HepG2 (cell line): Measurements from ENCODE around the gene HIC1. TPM values are rescaled to one million over a fixed set of nuclear protein-coding genes. Genes with fewer than 3 reads are reported as not detected.

Source experiments
- ATAC-seq: fragments of 200-7000 bp; cut with Tn5 transposase; 3 replicates; pipeline ENCODE4 v1.9.1; 2020; ENCODE audit warnings: mild to moderate bottlenecking, moderate library complexity
- BruUV-seq: library from RNA; stranded (reverse); fragments of 400-500 nt; replicated peaks from 2 replicates; lab custom pipeline; 2021; lab: Mats Ljungman, UMichigan
- CTCF ChIA-PET: fragments of 300-600 bp; formaldehyde crosslinking; extraction: SDS; loops from one replicate; lab custom pipeline; 2021; ENCODE audit warnings: low total read pairs, inconsistent platforms, low intra/inter-chr PET ratio; lab: Yijun Ruan, JAX
- POLR2A ChIA-PET: fragments of 350-600 bp; sonication (Branson Sonifier 250); formaldehyde crosslinking; loops from one replicate; lab custom pipeline; 2020; ENCODE audit warnings: antibody characterized with exemption, inconsistent platforms; lab: Yijun Ruan, JAX
- DNase-seq: peaks from one replicate; pipeline ENCODE4 v3.0.0-alpha.2; 2015; ENCODE audit warnings: low spot score
- FAIRE-seq: peaks from 3 replicates; lab custom pipeline; 2011; peaks lifted over from hg19 to GRCh38; lab: Jason Lieb, UNC
- H2AFZ ChIP-seq: one replicate; pipeline ENCODE4 v1.6.1; 2011; ENCODE audit warnings: low read length, inconsistent platforms
- H3K27ac ChIP-seq: fragments of 300-600 bp; 3 replicates; pipeline ENCODE4 v1.8.0; 2011; ENCODE audit warnings: mixed run types, mild to moderate bottlenecking, mixed read lengths, low read length, inconsistent platforms; ENCODE audit not compliant: insufficient read depth; ENCODE audit errors: extremely low read length
- H3K27me3 ChIP-seq, 2 experiments: fragments of 200-600 bp in 1 of 2; 2 replicates in 1 of 2; 3 replicates in 1 of 2; pipeline versions ENCODE4 v1.6.0 to v1.8.0; 2011; ENCODE audit warnings: low read length in 2 of 2, mild to moderate bottlenecking in 2 of 2, moderate library complexity in 2 of 2, inconsistent platforms in 1 of 2; ENCODE audit not compliant: insufficient read depth in 2 of 2, control insufficient read depth in 1 of 2
- H3K36me3 ChIP-seq, 2 experiments: fragments of 200-600 bp in 1 of 2; replicated peaks in 1 of 2; 2 replicates in 1 of 2; 3 replicates in 1 of 2; pipeline versions ENCODE4 v1.5.1 to v1.8.0; 2011; ENCODE audit warnings: low read length in 2 of 2, inconsistent platforms in 1 of 2; ENCODE audit not compliant: insufficient read depth in 2 of 2, control insufficient read depth in 1 of 2
- H3K4me1 ChIP-seq: 2 replicates; pipeline ENCODE4 v1.5.1; 2012; ENCODE audit warnings: low read length, inconsistent platforms; ENCODE audit not compliant: insufficient read depth
- H3K4me2 ChIP-seq: 2 replicates; pipeline ENCODE4 v1.6.0; 2011; ENCODE audit warnings: low read depth, low read length, inconsistent platforms
- H3K4me3 ChIP-seq, 3 experiments: fragments of 200-600 bp in 1 of 3; sonication (generic), shearing (Covaris generic) in 1 of 3; replicated peaks in 1 of 3; 2 replicates each; pipeline ENCODE4 v1.5.1; 2011 to 2016; ENCODE audit warnings: low read length in 3 of 3, inconsistent platforms in 2 of 3, low read depth in 2 of 3, mild to moderate bottlenecking in 2 of 3, control low read depth in 1 of 3, mixed read lengths in 1 of 3; ENCODE audit not compliant: insufficient read depth in 1 of 3
- H3K79me2 ChIP-seq: one replicate; pipeline ENCODE4 v1.6.1; 2011; ENCODE audit warnings: low read length, inconsistent platforms; ENCODE audit not compliant: insufficient read depth
- H3K9ac ChIP-seq: 2 replicates; pipeline ENCODE4 v1.6.0; 2011; ENCODE audit warnings: mild to moderate bottlenecking, low read depth, low read length, inconsistent platforms; ENCODE audit not compliant: insufficient read depth
- H3K9me3 ChIP-seq: 2 replicates; pipeline ENCODE4 v1.5.1; 2012; ENCODE audit warnings: mild to moderate bottlenecking, low read length
- H4K20me1 ChIP-seq: 2 replicates; pipeline ENCODE4 v1.6.0; 2011; ENCODE audit warnings: inconsistent platforms, mild to moderate bottlenecking, low read length, moderate library complexity; ENCODE audit not compliant: insufficient read depth
- BRF2 ChIP-seq: sonication (generic); formaldehyde crosslinking; IDR thresholded peaks from 2 replicates; pipeline ENCODE4 v1.8.1; 2022; ENCODE audit warnings: mild to moderate bottlenecking, missing genetic modification reagents
- CC2D1A ChIP-seq: sonication (generic); formaldehyde crosslinking; IDR thresholded peaks from 2 replicates; pipeline ENCODE4 v1.8.1; 2023; ENCODE audit warnings: mild to moderate bottlenecking, missing genetic modification reagents
- CCDC6 ChIP-seq: sonication (generic); formaldehyde crosslinking; IDR thresholded peaks from 2 replicates; pipeline ENCODE4 v1.8.1; 2022; ENCODE audit warnings: mild to moderate bottlenecking, missing genetic modification reagents, moderate library complexity
- CEBPB ChIP-seq: IDR thresholded peaks from 2 replicates; pipeline ENCODE4 v1.6.1; 2011; ENCODE audit warnings: low read depth, low read length, improper control_type of control experiment, borderline replicate concordance
- FOXP4 ChIP-seq: sonication (generic); formaldehyde crosslinking; IDR thresholded peaks from 2 replicates; pipeline ENCODE4 v1.4.0; 2020; ENCODE audit warnings: missing genetic modification reagents
- MTA1 ChIP-seq: sonication (generic); formaldehyde crosslinking; IDR thresholded peaks from 2 replicates; pipeline ENCODE4 v1.4.0; 2020; ENCODE audit warnings: missing genetic modification reagents, mild to moderate bottlenecking, borderline replicate concordance
- NR2C2 ChIP-seq: sonication (generic); formaldehyde crosslinking; IDR thresholded peaks from 2 replicates; pipeline ENCODE4 v1.4.0; 2020; ENCODE audit warnings: missing genetic modification reagents, mild to moderate bottlenecking, moderate library complexity, borderline replicate concordance
- RFX3 ChIP-seq: IDR thresholded peaks from 2 replicates; pipeline ENCODE4 v1.6.1; 2016; ENCODE audit warnings: missing biosample characterization, missing genetic modification reagents
- SALL1 ChIP-seq: sonication (generic); formaldehyde crosslinking; IDR thresholded peaks from 2 replicates; pipeline ENCODE4 v1.8.0; 2022; ENCODE audit warnings: mild to moderate bottlenecking, missing genetic modification reagents
- SMC3 ChIP-seq: IDR thresholded peaks from 2 replicates; pipeline ENCODE4 v1.6.1; 2011; ENCODE audit warnings: low read length, improper control_type of control experiment
- ZFP91 ChIP-seq: sonication (generic); formaldehyde crosslinking; IDR thresholded peaks from 2 replicates; pipeline ENCODE4 v1.9.0; 2022; ENCODE audit warnings: missing genetic modification reagents, mild to moderate bottlenecking, borderline replicate concordance
- ZNF234 ChIP-seq: sonication (generic); formaldehyde crosslinking; conservative IDR thresholded peaks from 2 replicates; pipeline ENCODE4 v1.5.1; 2020; ENCODE audit warnings: mild to moderate bottlenecking, missing genetic modification reagents
- WGBS: methylation state at CpG from one replicate; pipeline ENCODE4 v1.1.6; 2017; ENCODE audit warnings: low lambda C conversion rate; 5-methylcytosine and 5-hydroxymethylcytosine counted together
- in situ Hi-C: cut with HindIII; loops from 2 replicates; pipeline ENCODE4 v1.10.0; 2017; ENCODE audit warnings: low pct_unique_long_range_greater_than_20kb; ENCODE audit not compliant: extremely low pct_ligation_motif_present
- intact Hi-C: fragments of 100-400 bp; cut with micrococcal nuclease; formaldehyde crosslinking; loops from one replicate; pipeline ENCODE4 v1.10.0; 2022; ENCODE audit not compliant: unreplicated experiment
- polyA plus RNA-seq, 8 experiments: library from polyadenylated mRNA; depleted of rRNA in 3 of 8; stranded (reverse) in 7 of 8; unstranded in 1 of 8; fragments of >200 nt; fragmentation: Illumina TruSeq in 4 of 8; extraction: Trizol in 4 of 8; gene quantifications; 2 replicates each; pipeline versions ENCODE4 v1.2.1 to v1.2.3, GENCODE V29; 2011 to 2016; ENCODE audit warnings: low read depth in 4 of 8, missing spikeins in 1 of 8, mixed read lengths in 1 of 8; ENCODE audit not compliant: insufficient read depth in 1 of 8
- total RNA-seq, 5 experiments: library from RNA; depleted of rRNA; stranded (reverse); fragments of >200 nt; fragmentation: Illumina TruSeq; extraction: Trizol; gene quantifications; 2 replicates each; pipeline ENCODE4 v1.2.3, GENCODE V29; 2016; ENCODE audit warnings: low read depth in 1 of 5
- TF ChIP-seq, protein P1 (sequence below): sonication (generic); formaldehyde crosslinking; IDR thresholded peaks from 2 replicates; pipeline ENCODE4 v1.4.0; 2020; ENCODE audit warnings: missing genetic modification reagents

HIC1 gene
- total and polyA plus RNA-seq, 2 of the 13 experiments (the other 11 are each of a cell fraction or from before 2014, with no cell fraction given), result 0.04 to 0.31 TPM

DNA sequence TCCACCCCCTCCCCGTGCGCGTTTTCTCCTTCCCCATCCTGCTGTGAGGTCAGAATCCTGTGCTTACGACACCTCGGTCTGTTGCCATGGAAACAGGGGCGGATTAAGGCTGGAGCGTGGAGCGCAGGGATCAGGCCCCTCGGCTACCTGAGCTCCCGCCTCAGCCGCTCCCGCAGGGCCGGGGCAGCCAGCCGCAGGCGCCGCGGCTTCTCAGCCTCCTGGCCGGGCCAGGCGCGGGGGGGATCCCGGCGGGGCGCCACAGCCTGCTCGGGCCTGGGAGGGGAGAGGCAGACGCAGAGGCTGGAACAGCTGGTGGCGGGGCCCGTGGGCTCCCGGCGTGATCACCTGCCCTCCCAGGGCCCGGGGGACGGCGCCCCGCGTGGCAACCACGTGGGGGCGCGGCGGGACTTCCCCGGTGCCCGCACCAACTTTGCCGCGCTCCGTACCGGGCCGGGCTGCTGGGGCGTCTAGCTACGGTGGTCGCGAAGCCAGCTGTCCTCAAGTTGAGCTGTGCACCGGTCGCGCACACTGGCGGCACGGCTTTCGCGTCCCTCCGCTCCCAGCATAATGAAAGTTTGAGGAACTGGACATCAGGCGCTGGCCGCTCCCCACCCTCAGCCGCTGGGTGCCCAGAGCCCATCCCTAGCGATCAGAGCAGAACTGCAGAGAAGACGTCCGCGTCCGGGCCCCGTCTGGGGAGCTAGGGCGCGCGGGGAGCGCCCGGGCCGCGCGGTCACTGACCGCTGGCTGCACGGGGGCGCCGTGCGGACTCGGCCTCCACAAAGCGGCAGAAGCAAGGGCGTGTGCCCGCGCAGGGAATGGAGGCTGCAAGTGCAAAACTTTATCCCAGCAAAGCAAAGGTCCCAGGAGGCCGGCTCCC, 31.0 kb upstream of the HIC1 start:
- no peak overlapping the region for H2AFZ ChIP-seq
- intact Hi-C loops (loop anchor here (10.0 kb wide), 2 partner anchors 49 to 139 kb away; no protein-coding TSS in a partner anchor), in situ Hi-C loops (no loop called here)
- peak overlapping the region; percentile 10 to 67 (median 27); a peak in 5 of 6 replicates for H3K4me3 ChIP-seq
- peaks cover 24% of the 10 kb centered on the region for H3K4me1 ChIP-seq
- H3K4me2 ChIP-seq, result peak overlapping the region; percentile 77
- peaks cover 9 to 70% of the 10 kb centered on the region in 2 experiments for H3K27me3 ChIP-seq
- DNase-seq (no peak), FAIRE-seq (no peak), ATAC-seq (peak; percentile 17)
- H3K27ac ChIP-seq, result no peak overlapping the region
- no peaks in the 10 kb centered on the region for H3K79me2 ChIP-seq
- no peaks in the 10 kb centered on the region for H3K36me3 ChIP-seq
- ChIA-PET POLR2A (interaction anchor here (0.7 to 2.8 kb wide), 3 partner anchors 27 to 119 kb away, joined by 3 to 18 read pairs (median 18); no protein-coding TSS in a partner anchor), CTCF (interaction anchor here (2.5 kb wide), 1 partner anchor 115 kb away, joined by 31 read pairs; no protein-coding TSS in a partner anchor)
- no peaks in the 10 kb centered on the region for H3K9me3 ChIP-seq
- BruUV-seq, result no TSS peak
- no peak overlapping the region for H3K9ac ChIP-seq
- H4K20me1 ChIP-seq, result no peaks in the 10 kb centered on the region
- 2% methylated on average over 8 of the region's 85 CpGs for WGBS
- no peak for TF ChIP-seq NR2C2 (CRISPR knock-in tag)
- no peak for TF ChIP-seq SALL1 (CRISPR knock-in tag)
- no peak for TF ChIP-seq BRF2
- no peak for TF ChIP-seq CCDC6 (CRISPR knock-in tag)
- TF ChIP-seq ZNF234 (CRISPR knock-in tag), result no peak
- peak; percentile 28; the same call in 1 of the 2 replicates for TF ChIP-seq RFX3 (CRISPR knock-in tag)
- TF ChIP-seq MTA1 (CRISPR knock-in tag), result peak; percentile 78; the same call in 1 of the 2 replicates
- TF ChIP-seq, protein P1, sequence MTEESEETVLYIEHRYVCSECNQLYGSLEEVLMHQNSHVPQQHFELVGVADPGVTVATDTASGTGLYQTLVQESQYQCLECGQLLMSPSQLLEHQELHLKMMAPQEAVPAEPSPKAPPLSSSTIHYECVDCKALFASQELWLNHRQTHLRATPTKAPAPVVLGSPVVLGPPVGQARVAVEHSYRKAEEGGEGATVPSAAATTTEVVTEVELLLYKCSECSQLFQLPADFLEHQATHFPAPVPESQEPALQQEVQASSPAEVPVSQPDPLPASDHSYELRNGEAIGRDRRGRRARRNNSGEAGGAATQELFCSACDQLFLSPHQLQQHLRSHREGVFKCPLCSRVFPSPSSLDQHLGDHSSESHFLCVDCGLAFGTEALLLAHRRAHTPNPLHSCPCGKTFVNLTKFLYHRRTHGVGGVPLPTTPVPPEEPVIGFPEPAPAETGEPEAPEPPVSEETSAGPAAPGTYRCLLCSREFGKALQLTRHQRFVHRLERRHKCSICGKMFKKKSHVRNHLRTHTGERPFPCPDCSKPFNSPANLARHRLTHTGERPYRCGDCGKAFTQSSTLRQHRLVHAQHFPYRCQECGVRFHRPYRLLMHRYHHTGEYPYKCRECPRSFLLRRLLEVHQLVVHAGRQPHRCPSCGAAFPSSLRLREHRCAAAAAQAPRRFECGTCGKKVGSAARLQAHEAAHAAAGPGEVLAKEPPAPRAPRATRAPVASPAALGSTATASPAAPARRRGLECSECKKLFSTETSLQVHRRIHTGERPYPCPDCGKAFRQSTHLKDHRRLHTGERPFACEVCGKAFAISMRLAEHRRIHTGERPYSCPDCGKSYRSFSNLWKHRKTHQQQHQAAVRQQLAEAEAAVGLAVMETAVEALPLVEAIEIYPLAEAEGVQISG (CRISPR knock-in tag), result no peak
- TF ChIP-seq CC2D1A (CRISPR knock-in tag), result no peak
- TF ChIP-seq CEBPB, result peak; percentile 11; the same call in 1 of the 2 replicates
- no peak for TF ChIP-seq SMC3
- no peak for TF ChIP-seq ZFP91 (CRISPR knock-in tag)
- no peak for TF ChIP-seq FOXP4
